H7 (cell line): ENCODE results near the gene RPL18A. TPM values are rescaled to one million over a fixed set of nuclear protein-coding genes. Genes with fewer than 3 reads are reported as not detected.

Experiments used
- DNase-seq: peaks from one replicate; pipeline ENCODE4 v3.0.0; 2012
- H3K27me3 ChIP-seq: 2 replicates; pipeline ENCODE4 v1.6.0; 2011; ENCODE audit warnings: mild to moderate bottlenecking, low read length; ENCODE audit not compliant: control insufficient read depth, insufficient read depth
- H3K36me3 ChIP-seq: replicated peaks from 2 replicates; pipeline ENCODE4 v1.5.1; 2011; ENCODE audit warnings: low read length; ENCODE audit not compliant: control insufficient read depth, insufficient read depth
- H3K4me3 ChIP-seq: 2 replicates; pipeline ENCODE4 v1.5.1; 2011; ENCODE audit warnings: low read depth, mild to moderate bottlenecking, control low read depth, low read length, moderate library complexity; ENCODE audit not compliant: insufficient read depth
- total RNA-seq: library from RNA; depleted of rRNA; stranded (reverse); fragments of >200 nt; shearing (Covaris generic); gene quantifications from 2 replicates; pipeline ENCODE4 v1.2.3, GENCODE V29; 2014; rRNA removed

Gene RPL18A
- total RNA-seq, 1 experiment from 2014 or later = 2,178 TPM

- Histone ChIP-seq H3K4me3 (no peak overlapping the region), H3K27me3 (no peaks in the 10 kb centered on the region; the same call in 1 of the 2 replicates), H3K36me3 (no peaks in the 10 kb centered on the region)
- DNase-seq = peak; percentile 87
Measured at GRCh38 chr19:17889609-17890214, 30.0 kb downstream of the RPL18A start.

DNA sequence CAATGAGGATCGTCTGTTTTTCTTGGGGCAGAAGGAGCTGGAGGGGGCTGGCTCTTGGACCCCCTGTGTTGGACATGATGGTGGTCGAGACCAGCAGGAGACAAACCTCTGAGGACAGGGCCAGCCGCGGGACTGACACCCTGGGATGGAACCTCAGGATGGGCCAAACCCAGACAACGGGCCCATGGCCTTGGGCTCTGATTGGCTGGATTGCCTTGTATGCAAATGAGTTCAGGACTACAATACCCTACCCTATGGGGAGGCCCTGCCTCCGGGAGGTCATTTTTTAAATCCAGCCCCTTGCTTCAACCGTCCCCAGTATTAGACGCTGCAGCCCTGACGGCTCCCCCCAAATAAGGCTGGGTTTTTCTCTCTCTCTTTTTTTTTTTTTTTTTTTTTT lies 34.1 kb downstream of the RPL18A start:
- Histone ChIP-seq H3K36me3 (no peaks in the 10 kb centered on the region), H3K27me3 (no peaks in the 10 kb centered on the region; the same call in 1 of the 2 replicates), H3K4me3 (no peak overlapping the region)
- peak; percentile 50 for DNase-seq

GRCh38 chr19:17902701-17903100 lies 43.0 kb downstream of the RPL18A start:
- H3K4me3 ChIP-seq = no peak overlapping the region
- H3K27me3 ChIP-seq = no peaks in the 10 kb centered on the region
- H3K36me3 ChIP-seq = no peaks in the 10 kb centered on the region
- DNase-seq = no peak

DNA sequence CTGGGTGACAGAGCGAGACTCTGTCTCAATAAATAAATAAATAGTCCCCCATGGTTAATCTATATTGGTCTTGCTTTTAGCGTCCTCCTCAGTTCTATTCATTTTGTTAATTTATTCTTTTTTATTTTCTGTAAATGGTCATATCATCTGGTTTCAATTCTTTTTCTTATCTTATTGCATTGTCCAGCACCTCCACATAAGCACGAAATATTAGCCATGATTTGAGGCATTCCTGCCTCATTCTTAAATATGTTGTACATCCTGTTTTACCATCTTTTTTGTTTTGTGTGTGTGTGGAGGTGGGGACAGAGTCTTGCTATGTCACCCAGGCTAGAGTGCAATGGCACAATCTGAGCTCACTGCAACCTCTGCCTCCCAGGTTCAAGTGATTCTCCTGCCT lies 48.5 kb downstream of the RPL18A start:
- no peak for DNase-seq

DNA sequence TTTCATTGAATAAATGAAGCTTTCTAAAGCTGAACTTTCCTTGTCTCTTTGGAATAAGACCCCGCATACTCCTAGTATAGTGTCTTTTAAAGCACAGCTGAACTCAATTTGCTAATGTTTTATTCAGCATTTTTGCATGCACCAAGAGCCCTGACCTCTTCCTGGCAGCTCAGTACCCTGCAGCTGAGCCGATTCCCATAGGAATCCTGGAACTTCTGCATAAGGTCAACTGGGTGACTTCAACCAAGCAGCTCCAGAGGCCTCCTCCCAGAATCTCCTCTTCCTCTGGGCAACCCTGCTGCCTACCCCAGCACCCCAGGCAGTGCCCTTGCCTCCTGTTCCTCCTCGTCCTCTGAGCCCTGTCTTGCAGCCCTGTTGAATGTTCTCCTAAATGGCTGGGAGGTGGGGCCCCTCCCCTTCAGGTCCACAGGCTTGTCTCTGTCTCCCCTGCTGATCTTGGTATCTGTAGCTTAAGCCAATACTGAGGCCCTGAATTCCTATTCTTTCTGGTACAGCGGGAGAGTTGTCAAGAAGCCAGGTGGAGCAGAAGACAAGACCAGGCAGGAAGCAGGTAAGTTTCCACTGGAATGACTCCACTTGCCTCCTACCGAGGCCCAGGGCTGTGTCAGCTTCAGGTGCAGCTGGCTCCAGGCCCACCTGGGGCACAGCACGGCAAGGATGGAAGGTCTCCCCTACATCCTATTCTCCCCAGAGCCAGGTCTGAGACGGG lies 49.5 kb downstream of the RPL18A start:
- peak; percentile 69 for DNase-seq
- H3K4me3 ChIP-seq = no peak overlapping the region

More for the DNA sequence above, 48.5 kb downstream of the RPL18A start:
- Histone ChIP-seq H3K4me3 (no peak overlapping the region), H3K36me3 (no peaks in the 10 kb centered on the region), H3K27me3 (no peaks in the 10 kb centered on the region)

GRCh38 chr19:17910791-17911360 lies 51.2 kb downstream of the RPL18A start:
- no peaks in the 10 kb centered on the region for H3K27me3 ChIP-seq
- no peaks in the 10 kb centered on the region for H3K36me3 ChIP-seq
- no peak for DNase-seq
- H3K4me3 ChIP-seq = no peak overlapping the region

More for the DNA sequence above, 49.5 kb downstream of the RPL18A start:
- H3K27me3 ChIP-seq = no peaks in the 10 kb centered on the region
- no peaks in the 10 kb centered on the region for H3K36me3 ChIP-seq

Other genes with a start within 250 kb of the RPL18A start
- 6.6 and 8.8 TPM in 2 replicates for gene UNC13A, start 171.6 kb upstream of the RPL18A start, total RNA-seq
- gene MAP1S, start 140.4 kb upstream of the RPL18A start, total RNA-seq = 27.1 and 28.0 TPM in 2 replicates
- 21.6 and 21.7 TPM in 2 replicates for gene FCHO1, start 108.4 kb upstream of the RPL18A start, total RNA-seq
- gene B3GNT3, start 64.8 kb upstream of the RPL18A start, total RNA-seq = 0.73 and 1.7 TPM in 2 replicates
- gene INSL3, start 38.4 kb upstream of the RPL18A start, total RNA-seq = 0.33 TPM in 1 of 2 replicates, not detected in the other
- 2.5 and 2.7 TPM in 2 replicates for gene JAK3, start 11.9 kb upstream of the RPL18A start, total RNA-seq
- 1.5 and 1.6 TPM in 2 replicates for gene SLC5A5, start 12.0 kb downstream of the RPL18A start, total RNA-seq
- gene CCDC124, start 73.1 kb downstream of the RPL18A start, total RNA-seq = 39.7 and 55.4 TPM in 2 replicates
- gene KCNN1, start 107.2 kb downstream of the RPL18A start, total RNA-seq = 4.3 and 7.4 TPM in 2 replicates
- 4.8 and 14.0 TPM in 2 replicates for gene ARRDC2, start 148.3 kb downstream of the RPL18A start, total RNA-seq
- not detected in 2 replicates for gene IL12RB1, start 227.0 kb downstream of the RPL18A start, total RNA-seq
- 2.4 and 4.0 TPM in 2 replicates for gene MAST3, start 237.9 kb downstream of the RPL18A start, total RNA-seq